Ishikawa (cell line): ENCODE results near the gene COL9A2.

Source experiments
- CEBPB ChIP-seq: IDR thresholded peaks from 2 replicates; pipeline ENCODE4 v1.6.1; 2012
- CREB1 ChIP-seq: IDR thresholded peaks from 2 replicates; pipeline ENCODE4 v1.6.1; 2012; ENCODE audit warnings: low read depth
- EGR1 ChIP-seq: IDR thresholded peaks from 2 replicates; pipeline ENCODE4 v1.6.1; 2012
- EP300 ChIP-seq: IDR thresholded peaks from 2 replicates; pipeline ENCODE4 v1.6.1; 2012; ENCODE audit warnings: borderline replicate concordance
- FOXM1 ChIP-seq: IDR thresholded peaks from 2 replicates; pipeline ENCODE4 v1.6.1; 2012; ENCODE audit warnings: low read depth, borderline replicate concordance
- NFIC ChIP-seq: IDR thresholded peaks from 2 replicates; pipeline ENCODE4 v1.6.1; 2012
- RAD21 ChIP-seq: IDR thresholded peaks from 2 replicates; pipeline ENCODE4 v1.6.1; 2012; ENCODE audit warnings: low read depth
- TAF1 ChIP-seq: IDR thresholded peaks from 2 replicates; pipeline ENCODE4 v1.6.1; 2012; ENCODE audit warnings: low read depth, mild to moderate bottlenecking
- TCF12 ChIP-seq: IDR thresholded peaks from 2 replicates; pipeline ENCODE4 v1.6.1; 2012; ENCODE audit warnings: low read depth
- TEAD4 ChIP-seq: IDR thresholded peaks from 2 replicates; pipeline ENCODE4 v1.6.1; 2012
- YY1 ChIP-seq: IDR thresholded peaks from 2 replicates; pipeline ENCODE4 v1.6.1; 2012; ENCODE audit warnings: low read depth
- ZBTB7A ChIP-seq: IDR thresholded peaks from 2 replicates; pipeline ENCODE4 v1.6.1; 2012; ENCODE audit warnings: low read depth
- TF ChIP-seq, protein P1 (sequence below): IDR thresholded peaks from 2 replicates; pipeline ENCODE4 v1.6.1; 2012
- TF ChIP-seq, protein P2 (sequence below): IDR thresholded peaks from 2 replicates; pipeline ENCODE4 v1.6.1; 2012; ENCODE audit warnings: low read depth, mild to moderate bottlenecking
- TF ChIP-seq, protein P3 (sequence below): IDR thresholded peaks from 2 replicates; pipeline ENCODE4 v1.6.1; 2012

COL9A2 gene

DNA sequence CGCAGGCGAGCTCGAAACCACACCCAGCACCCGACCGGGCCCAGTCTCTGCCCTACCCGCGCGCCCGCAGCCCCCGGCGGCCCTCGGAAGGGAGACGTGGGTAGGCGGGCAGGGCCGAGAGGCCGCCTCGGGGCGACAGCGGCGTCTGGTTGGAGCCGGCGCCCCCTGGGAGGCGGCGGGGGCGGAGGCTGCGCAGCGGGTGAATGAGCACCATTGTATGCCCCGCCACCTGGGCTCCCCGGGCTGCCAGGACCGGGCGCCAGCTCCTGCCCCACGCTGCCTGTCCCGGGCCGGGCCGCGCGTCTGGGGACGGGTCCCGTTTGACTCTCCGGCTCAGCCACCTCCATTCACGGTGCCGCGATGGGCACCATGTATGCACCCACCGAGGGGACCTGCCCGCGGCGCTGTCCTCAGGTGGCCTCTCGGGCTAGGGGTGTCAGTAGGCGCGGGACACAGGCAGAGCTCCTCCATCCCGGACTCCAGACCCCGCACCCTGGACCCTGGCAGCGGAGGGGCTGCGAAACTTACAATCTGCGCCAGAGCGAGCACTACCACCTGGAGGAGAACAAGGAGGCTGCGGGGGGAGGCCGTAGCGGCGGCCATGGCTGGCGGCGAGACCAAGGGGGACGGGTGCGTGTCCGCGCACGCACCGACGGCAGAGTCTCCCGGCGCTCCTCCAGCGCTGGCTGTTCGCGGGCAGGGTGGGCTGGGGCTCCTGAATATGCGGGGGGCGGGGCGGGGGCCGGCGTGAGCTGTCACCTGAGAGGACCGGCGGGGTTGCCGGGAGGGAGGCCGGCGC is at the start of gene COL9A2:
Gene COL9A2, minus strand, starts transcription at position 692 of the 799 bp plus-strand sequence. Its CDS starts 89 bp downstream, at position 603.
- TF ChIP-seq TCF12 (peak; percentile 76; the same call in 1 of the 2 replicates), TEAD4 (no peak), CREB1 (no peak), NFIC (peak; percentile 56; the same call in 1 of the 2 replicates), EGR1 (peak; percentile 91), EP300 (peak; percentile 44; the same call in 1 of the 2 replicates)

DNA sequence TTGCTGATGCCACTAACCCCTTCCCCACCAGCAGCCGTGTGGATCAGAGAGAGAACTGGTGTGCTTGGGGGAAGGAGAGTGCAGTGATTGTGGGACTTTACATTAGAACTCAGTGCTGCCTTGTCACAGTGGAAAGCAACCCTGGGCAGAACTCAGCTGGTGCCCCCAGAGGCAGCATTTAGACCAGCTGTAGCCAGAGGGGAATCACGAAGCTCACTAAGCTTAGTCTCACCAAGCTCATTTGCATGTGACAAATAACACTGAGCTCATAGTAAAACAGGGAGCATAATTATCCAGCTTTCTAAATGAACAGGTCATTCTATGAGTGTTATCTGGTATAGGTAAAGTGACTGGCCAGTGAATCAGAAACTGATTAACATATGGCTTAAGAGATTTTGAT is 46.6 kb upstream of the COL9A2 start:
- TF ChIP-seq TAF1 (no peak), TCF12 (no peak), CEBPB (no peak)
- TF ChIP-seq, protein P1, sequence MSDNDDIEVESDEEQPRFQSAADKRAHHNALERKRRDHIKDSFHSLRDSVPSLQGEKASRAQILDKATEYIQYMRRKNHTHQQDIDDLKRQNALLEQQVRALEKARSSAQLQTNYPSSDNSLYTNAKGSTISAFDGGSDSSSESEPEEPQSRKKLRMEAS, result no peak

DNA sequence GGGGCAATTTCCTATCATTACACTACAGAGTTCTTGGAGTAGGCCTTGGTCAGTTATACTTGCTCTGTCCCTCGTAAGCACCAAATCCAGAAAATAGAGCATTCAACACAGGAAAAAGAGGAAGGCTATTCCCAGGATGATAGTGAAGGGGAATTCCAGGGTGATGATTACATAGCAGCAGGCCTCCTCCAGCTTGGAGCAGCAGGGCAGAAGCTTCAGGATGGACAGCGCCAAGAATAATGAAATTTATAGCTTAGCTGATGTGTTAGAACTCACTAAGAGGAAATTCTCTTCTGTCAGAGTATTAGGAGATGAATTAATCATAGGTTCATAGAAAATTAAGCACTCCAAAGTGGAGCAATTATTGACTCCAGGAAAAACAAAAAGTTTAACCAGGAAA is 45.6 kb upstream of the COL9A2 start:
- TF ChIP-seq YY1, result no peak
- TF ChIP-seq, protein P2, sequence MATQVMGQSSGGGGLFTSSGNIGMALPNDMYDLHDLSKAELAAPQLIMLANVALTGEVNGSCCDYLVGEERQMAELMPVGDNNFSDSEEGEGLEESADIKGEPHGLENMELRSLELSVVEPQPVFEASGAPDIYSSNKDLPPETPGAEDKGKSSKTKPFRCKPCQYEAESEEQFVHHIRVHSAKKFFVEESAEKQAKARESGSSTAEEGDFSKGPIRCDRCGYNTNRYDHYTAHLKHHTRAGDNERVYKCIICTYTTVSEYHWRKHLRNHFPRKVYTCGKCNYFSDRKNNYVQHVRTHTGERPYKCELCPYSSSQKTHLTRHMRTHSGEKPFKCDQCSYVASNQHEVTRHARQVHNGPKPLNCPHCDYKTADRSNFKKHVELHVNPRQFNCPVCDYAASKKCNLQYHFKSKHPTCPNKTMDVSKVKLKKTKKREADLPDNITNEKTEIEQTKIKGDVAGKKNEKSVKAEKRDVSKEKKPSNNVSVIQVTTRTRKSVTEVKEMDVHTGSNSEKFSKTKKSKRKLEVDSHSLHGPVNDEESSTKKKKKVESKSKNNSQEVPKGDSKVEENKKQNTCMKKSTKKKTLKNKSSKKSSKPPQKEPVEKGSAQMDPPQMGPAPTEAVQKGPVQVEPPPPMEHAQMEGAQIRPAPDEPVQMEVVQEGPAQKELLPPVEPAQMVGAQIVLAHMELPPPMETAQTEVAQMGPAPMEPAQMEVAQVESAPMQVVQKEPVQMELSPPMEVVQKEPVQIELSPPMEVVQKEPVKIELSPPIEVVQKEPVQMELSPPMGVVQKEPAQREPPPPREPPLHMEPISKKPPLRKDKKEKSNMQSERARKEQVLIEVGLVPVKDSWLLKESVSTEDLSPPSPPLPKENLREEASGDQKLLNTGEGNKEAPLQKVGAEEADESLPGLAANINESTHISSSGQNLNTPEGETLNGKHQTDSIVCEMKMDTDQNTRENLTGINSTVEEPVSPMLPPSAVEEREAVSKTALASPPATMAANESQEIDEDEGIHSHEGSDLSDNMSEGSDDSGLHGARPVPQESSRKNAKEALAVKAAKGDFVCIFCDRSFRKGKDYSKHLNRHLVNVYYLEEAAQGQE, result peak; percentile 40; the same call in 1 of the 2 replicates

DNA sequence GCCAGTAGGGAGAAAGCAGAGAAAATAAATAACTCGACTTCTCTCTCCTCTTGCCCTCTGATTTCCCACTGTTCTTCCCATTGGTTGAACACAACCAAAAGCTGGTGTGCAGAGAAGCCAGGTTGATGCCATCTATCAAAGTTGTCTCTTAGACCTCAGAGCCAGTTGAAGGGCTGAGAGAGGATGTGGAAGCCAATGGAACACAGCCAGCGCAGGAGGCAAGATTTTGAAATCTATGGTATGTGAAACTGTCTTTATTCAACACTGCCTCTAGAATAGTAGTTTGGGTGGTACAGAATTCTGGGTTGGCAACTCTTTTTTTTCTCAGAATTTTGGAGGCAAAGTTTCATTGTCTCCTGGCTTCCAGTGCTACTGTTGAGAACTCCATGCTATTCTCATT is 45.1 kb upstream of the COL9A2 start:
- TF ChIP-seq, protein P3, sequence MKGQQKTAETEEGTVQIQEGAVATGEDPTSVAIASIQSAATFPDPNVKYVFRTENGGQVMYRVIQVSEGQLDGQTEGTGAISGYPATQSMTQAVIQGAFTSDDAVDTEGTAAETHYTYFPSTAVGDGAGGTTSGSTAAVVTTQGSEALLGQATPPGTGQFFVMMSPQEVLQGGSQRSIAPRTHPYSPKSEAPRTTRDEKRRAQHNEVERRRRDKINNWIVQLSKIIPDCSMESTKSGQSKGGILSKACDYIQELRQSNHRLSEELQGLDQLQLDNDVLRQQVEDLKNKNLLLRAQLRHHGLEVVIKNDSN, result no peak
- TF ChIP-seq TAF1, result no peak
- no peak for TF ChIP-seq FOXM1
- no peak for TF ChIP-seq RAD21
- no peak for TF ChIP-seq YY1
- TF ChIP-seq EP300, result no peak
- TF ChIP-seq TCF12, result no peak
- TF ChIP-seq, protein P1, result no peak
- TF ChIP-seq, protein P2, result no peak
- no peak for TF ChIP-seq CEBPB
- TF ChIP-seq ZBTB7A, result no peak
- no peak for TF ChIP-seq NFIC
- no peak for TF ChIP-seq EGR1
- no peak for TF ChIP-seq CREB1
- TF ChIP-seq TEAD4, result no peak

DNA sequence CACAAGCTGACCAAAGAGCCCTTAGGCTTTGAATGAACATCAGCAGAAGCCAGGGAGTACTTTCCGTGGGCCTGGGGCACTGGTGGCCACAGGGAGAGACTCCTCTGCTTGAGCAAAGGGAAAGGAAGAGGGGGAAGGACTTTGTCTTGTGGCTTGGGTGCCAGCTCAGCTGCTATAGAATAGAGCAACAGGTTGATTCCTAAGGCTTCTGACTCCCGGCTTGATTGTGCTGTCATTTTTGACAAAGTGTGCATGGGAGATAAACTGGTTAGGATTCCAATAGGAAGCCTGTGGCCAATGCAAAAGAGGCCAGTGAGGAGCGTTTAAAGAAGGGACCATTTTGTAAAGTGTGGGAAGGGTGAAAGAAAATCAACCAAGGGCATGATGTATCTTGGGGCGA is 44.6 kb upstream of the COL9A2 start:
- no peak for TF ChIP-seq CREB1
- TF ChIP-seq TEAD4, result no peak

DNA sequence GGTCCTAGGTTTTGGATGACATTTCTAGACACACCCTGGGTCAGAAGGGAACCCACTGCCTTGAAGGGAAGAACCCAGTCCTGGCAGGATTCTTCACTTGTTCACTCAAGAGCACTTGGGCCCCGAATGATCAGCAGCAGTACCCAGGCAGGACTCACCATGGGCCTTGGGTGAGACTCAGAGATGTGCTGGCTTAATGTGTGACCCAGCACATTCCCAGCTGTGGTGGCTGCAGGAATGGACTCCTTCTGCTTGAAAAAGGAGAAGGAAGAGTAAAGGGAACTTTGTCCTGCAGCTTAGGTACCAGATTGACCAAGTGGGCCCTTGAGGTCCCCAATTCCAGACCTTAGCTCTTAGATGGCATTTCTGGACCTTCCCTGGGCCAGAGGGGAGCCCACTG is 44.1 kb upstream of the COL9A2 start:
- TF ChIP-seq, protein P3, result no peak
- TF ChIP-seq EP300, result no peak
- TF ChIP-seq, protein P1, result no peak
- TF ChIP-seq ZBTB7A, result no peak
- no peak for TF ChIP-seq YY1
- TF ChIP-seq EGR1, result no peak
- TF ChIP-seq TEAD4, result no peak
- TF ChIP-seq CEBPB, result no peak
- no peak for TF ChIP-seq TAF1

DNA sequence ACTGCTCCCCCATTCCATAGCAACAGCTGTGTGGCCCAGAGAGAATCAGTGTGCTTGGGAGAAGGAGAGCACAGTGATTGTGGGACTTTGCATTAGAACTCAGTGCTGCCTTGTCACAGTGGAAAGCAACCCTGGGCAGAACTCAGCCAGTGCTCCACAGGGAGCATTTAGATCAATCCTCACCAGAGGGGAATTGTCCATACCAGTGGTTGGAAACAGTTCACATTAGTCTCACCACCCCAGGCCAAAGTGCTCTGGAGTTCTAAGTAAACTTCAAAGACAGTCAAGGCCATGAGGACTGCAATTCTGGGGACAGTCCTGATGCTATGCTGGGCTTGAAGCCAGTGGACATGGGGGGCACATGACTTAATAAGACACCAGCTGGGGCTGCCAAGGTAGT is 43.5 kb upstream of the COL9A2 start:
- TF ChIP-seq ZBTB7A (no peak), FOXM1 (no peak), TCF12 (no peak), NFIC (no peak), EP300 (no peak)
- TF ChIP-seq, protein P2, result no peak
- TF ChIP-seq, protein P3, result no peak
